MM.1S (cell line): ENCODE results near the gene NLRC3.

Experiments used
- CTCF ChIP-seq: fragments of 300-600 bp; sonication (generic); IDR thresholded peaks from 2 replicates; pipeline ENCODE4 v1.5.1; 2016; ENCODE audit warnings: antibody characterized with exemption, low read length, mixed read lengths
- EZH2 ChIP-seq: fragments of 300-600 bp; sonication (generic); optimal IDR thresholded peaks from 2 replicates; pipeline ENCODE3; 2017; ENCODE audit warnings: low read depth, mild to moderate bottlenecking, antibody characterized with exemption, low read length, mixed read lengths
- EZH2phosphoT487 ChIP-seq: fragments of 300-600 bp; sonication (generic); IDR thresholded peaks from 2 replicates; pipeline ENCODE4 v1.6.1; 2018; ENCODE audit warnings: antibody characterized with exemption, low read length

- TF ChIP-seq CTCF (no peak), EZH2 (no peak), EZH2phosphoT487 (no peak)
Observed at GRCh38 chr16:3534126-3534525, 43.1 kb downstream of the NLRC3 start.
